ENCODE data around the gene USP53.

Gene USP53

DNA sequence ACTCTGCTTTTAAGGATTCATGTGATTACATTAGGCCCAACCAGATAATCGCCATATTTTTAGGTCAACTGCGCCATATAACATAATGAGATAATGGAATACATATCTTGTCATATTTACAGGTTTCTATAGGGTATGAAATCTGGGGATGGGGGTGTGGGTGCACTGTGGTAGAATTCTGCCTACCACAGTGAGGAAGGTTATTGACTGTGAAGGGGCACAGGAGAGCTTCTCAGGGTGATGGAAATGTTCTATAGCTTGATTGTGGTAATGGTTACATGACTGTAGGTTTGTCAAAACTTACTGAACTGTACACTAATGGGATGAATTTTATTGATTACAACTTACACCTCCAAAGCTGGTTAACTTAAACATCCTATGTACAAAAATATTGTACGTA, 15.9 kb downstream of the USP53 start:
- H3K4me1 ChIP-seq, result peaks cover 0 to 18% (median 0%) of the 10 kb centered on the region in 4 donors
- no peak for DNase-seq
- no peaks in the 10 kb centered on the region for H3K27me3 ChIP-seq
- intact Hi-C loops (cut with DNase I; ENCODE audit: low total_unique reads), result no loop called here
- TF ChIP-seq, protein P1, sequence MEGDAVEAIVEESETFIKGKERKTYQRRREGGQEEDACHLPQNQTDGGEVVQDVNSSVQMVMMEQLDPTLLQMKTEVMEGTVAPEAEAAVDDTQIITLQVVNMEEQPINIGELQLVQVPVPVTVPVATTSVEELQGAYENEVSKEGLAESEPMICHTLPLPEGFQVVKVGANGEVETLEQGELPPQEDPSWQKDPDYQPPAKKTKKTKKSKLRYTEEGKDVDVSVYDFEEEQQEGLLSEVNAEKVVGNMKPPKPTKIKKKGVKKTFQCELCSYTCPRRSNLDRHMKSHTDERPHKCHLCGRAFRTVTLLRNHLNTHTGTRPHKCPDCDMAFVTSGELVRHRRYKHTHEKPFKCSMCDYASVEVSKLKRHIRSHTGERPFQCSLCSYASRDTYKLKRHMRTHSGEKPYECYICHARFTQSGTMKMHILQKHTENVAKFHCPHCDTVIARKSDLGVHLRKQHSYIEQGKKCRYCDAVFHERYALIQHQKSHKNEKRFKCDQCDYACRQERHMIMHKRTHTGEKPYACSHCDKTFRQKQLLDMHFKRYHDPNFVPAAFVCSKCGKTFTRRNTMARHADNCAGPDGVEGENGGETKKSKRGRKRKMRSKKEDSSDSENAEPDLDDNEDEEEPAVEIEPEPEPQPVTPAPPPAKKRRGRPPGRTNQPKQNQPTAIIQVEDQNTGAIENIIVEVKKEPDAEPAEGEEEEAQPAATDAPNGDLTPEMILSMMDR (IDR thresholded peaks at IDR 0.05), result no peak
- peaks cover 0 to 3% (median 0%) of the 10 kb centered on the region in 3 donors for H3K9me3 ChIP-seq
- H3K36me3 ChIP-seq, result peaks cover 8 to 33% (median 22%) of the 10 kb centered on the region in 3 donors
- H3K4me3 ChIP-seq, result no peak overlapping the region
- H3K27ac ChIP-seq, result no peak overlapping the region

DNA sequence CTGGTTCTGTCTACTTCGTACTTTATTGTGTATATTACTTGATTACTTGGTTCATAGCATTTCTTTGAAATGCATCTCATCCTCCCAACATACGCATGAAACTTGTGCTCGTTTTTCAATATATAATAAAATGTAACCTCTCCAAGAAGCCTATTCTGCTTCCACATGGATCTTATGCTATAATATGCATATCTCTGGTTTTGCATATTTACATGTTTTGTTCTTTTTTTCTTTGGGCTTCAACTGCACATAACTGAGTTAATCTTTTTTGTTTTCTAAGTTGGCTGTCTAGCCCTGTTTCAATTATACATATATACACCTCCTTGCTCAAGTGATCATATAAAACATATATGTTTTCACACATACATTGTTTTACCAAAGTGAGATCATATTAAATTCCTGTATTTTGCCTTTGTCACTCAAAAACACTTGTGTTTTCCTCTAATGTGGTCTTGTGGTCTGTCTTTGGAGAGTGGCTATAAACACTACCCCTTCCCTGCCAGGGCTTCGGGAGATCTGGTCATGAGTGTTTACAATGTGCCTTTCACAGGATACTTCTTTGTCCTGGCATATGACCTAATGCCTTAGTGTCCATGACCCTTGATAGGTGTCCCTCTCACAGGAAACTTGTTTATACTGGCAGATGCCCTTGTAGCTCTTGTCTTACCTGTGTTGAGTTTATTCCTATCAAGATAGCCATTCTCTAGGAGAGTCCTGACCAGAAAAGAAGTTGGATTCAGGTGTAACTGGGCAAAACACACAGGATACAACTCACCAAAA, 17.6 kb downstream of the USP53 start:
- TF ChIP-seq, protein P1 (IDR thresholded peaks at IDR 0.05), result no peak
- Histone ChIP-seq H3K36me3 (peaks cover 2 to 29% (median 26%) of the 10 kb centered on the region in 3 donors), H3K27me3 (no peaks in the 10 kb centered on the region), H3K27ac (no peak overlapping the region), H3K4me3 (no peak overlapping the region), H3K4me1 (peaks cover 0 to 35% (median 0%) of the 10 kb centered on the region in 4 donors), H3K9me3 (peaks cover 0 to 1% (median 0%) of the 10 kb centered on the region in 3 donors)
- intact Hi-C loops (cut with DNase I; ENCODE audit: low total_unique reads), result no loop called here
- no peak for DNase-seq

DNA sequence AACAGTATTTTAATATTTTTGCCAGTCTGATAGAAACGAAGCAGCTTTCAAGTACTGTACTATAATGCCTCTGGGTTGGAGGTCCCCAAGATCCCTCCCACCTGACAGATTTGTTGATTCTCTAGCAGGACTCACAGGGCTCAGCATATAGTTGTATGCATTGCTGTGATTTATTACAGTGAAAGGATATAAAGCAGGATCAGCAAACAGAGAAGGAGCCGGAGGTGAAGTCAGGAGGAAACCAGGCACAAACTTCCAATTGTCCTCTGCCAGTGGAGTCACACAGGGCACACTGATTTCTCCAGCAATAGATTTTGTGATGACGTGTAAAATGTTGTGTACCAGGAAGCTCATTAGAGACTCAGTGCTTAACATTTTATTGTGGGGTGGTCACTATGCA, 19.0 kb downstream of the USP53 start:
- TF ChIP-seq, protein P1 (IDR thresholded peaks at IDR 0.05), result no peak
- peaks cover 0 to 36% (median 0%) of the 10 kb centered on the region in 4 donors for H3K4me1 ChIP-seq
- no peak overlapping the region for H3K4me3 ChIP-seq
- no peaks in the 10 kb centered on the region for H3K27me3 ChIP-seq
- peaks cover 5 to 40% (median 28%) of the 10 kb centered on the region in 3 donors for H3K36me3 ChIP-seq
- DNase-seq, result no peak
- H3K9me3 ChIP-seq, result no peaks in the 10 kb centered on the region
- no peak overlapping the region for H3K27ac ChIP-seq
- intact Hi-C loops (cut with DNase I; ENCODE audit: low total_unique reads), result no loop called here

DNA sequence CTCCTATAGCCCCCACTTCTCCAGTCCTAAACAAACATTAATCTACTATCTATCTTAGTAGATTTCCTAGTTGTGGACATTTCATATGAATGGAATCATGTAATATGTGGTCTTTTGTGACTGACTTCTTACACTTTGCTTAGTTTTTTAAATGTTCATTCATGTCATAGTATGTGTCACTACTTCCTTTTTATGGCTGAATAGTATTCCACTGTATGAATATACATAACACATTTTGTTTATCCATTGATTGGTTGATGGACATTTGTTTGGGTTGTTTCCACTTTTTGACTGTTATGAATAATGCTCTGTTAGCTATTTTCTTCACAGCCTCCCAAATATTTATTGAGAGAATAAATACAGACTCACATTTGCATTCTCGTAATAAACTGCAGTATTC, 19.8 kb downstream of the USP53 start:
- no peak for DNase-seq
- H3K4me1 ChIP-seq, result peaks cover 0 to 34% (median 0%) of the 10 kb centered on the region in 4 donors
- intact Hi-C loops (cut with DNase I; ENCODE audit: low total_unique reads), result no loop called here
- TF ChIP-seq, protein P1 (IDR thresholded peaks at IDR 0.05), result no peak
- H3K9me3 ChIP-seq, result no peaks in the 10 kb centered on the region
- no peak overlapping the region for H3K27ac ChIP-seq
- H3K4me3 ChIP-seq, result no peak overlapping the region
- H3K27me3 ChIP-seq, result no peaks in the 10 kb centered on the region
- peaks cover 11 to 41% (median 36%) of the 10 kb centered on the region in 3 donors for H3K36me3 ChIP-seq

DNA sequence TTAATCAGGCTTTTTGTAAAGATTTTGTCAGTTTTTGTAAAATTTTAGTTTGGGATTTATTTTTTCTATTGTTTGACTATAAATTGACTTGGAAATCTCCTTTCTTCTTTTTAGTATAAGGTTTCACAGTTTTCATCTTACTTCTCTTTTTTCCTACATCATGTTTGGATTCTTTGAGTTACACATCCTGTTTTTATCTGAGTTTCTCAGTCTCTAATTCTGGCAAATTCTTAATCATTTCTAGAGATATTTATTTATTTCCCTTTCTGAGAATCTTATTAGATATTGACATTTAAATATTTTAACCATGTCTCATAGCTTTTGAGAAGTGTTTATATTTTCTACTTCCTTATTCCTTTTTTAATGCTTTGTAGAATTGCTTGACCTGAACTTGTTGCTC, 20.7 kb downstream of the USP53 start:
- H3K9me3 ChIP-seq, result no peaks in the 10 kb centered on the region
- H3K4me3 ChIP-seq, result no peak overlapping the region
- no peak overlapping the region for H3K27ac ChIP-seq
- no peaks in the 10 kb centered on the region for H3K27me3 ChIP-seq
- H3K4me1 ChIP-seq, result peaks cover 0 to 27% (median 0%) of the 10 kb centered on the region in 4 donors
- intact Hi-C loops (cut with DNase I; ENCODE audit: low total_unique reads), result no loop called here
- peaks cover 11 to 41% (median 41%) of the 10 kb centered on the region in 3 donors for H3K36me3 ChIP-seq
- no peak for DNase-seq
- TF ChIP-seq, protein P1 (IDR thresholded peaks at IDR 0.05), result no peak

All from tibial artery (tissue), 4 donors.